Astrocyte of the cerebellum (primary cell): ENCODE data around the gene LRTM1.

Experiments
- DNase-seq: peaks from one replicate; pipeline ENCODE4 v3.0.0-alpha.2; 2011; ENCODE audit warnings: low read depth
- H3K4me3 ChIP-seq: 2 replicates; pipeline ENCODE4 v1.5.1; 2011; ENCODE audit warnings: mild to moderate bottlenecking, low read depth, low read length, moderate library complexity
- in situ Hi-C: cut with HindIII; loops from 2 replicates; pipeline ENCODE4 v1.10.0; 2017; ENCODE audit warnings: low sequenced_read_pairs
- TF ChIP-seq, protein P1 (sequence below): IDR thresholded peaks from 2 replicates; pipeline ENCODE4 v1.5.1; 2012; ENCODE audit warnings: low read length, low read depth, moderate library complexity, mild to moderate bottlenecking; ENCODE audit errors: missing control alignments

The LRTM1 gene

DNA sequence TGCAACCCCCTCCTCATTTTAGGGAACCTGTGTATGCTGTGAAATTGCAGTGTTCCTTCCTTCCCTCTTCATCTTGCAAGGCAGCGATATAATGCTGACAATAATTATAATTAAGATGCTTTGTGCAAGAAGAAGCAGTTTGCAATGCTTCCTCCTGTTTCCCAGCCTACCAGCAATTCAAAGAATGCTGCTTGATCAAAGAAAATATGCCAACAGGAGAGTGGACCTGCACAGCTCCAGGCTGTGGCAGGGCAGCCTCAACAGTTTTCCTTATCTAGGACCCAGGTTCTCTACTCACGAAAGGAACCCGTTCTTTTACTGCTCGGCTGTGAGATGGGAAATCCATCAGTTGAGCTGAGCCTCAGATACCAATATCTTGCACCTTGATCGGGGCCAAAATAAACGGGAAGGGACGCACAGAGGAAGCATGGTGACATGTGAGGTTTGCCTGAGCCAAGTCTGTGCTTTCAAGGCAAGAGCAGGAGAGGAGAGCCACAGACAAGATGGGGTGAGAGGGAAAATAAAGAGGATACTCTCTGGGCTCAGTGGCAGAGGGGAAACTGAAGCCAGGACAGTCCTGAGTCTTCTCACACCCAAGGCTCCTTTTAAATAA lies 22.6 kb upstream of the LRTM1 start:
- no peak for DNase-seq
- TF ChIP-seq, protein P1, sequence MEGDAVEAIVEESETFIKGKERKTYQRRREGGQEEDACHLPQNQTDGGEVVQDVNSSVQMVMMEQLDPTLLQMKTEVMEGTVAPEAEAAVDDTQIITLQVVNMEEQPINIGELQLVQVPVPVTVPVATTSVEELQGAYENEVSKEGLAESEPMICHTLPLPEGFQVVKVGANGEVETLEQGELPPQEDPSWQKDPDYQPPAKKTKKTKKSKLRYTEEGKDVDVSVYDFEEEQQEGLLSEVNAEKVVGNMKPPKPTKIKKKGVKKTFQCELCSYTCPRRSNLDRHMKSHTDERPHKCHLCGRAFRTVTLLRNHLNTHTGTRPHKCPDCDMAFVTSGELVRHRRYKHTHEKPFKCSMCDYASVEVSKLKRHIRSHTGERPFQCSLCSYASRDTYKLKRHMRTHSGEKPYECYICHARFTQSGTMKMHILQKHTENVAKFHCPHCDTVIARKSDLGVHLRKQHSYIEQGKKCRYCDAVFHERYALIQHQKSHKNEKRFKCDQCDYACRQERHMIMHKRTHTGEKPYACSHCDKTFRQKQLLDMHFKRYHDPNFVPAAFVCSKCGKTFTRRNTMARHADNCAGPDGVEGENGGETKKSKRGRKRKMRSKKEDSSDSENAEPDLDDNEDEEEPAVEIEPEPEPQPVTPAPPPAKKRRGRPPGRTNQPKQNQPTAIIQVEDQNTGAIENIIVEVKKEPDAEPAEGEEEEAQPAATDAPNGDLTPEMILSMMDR = no peak
- no peak overlapping the region for H3K4me3 ChIP-seq
- in situ Hi-C loops = loop anchor here (25.0 kb wide), 1 partner anchor 537 kb away; the partner anchor contains the start of gene WNT5A

DNA sequence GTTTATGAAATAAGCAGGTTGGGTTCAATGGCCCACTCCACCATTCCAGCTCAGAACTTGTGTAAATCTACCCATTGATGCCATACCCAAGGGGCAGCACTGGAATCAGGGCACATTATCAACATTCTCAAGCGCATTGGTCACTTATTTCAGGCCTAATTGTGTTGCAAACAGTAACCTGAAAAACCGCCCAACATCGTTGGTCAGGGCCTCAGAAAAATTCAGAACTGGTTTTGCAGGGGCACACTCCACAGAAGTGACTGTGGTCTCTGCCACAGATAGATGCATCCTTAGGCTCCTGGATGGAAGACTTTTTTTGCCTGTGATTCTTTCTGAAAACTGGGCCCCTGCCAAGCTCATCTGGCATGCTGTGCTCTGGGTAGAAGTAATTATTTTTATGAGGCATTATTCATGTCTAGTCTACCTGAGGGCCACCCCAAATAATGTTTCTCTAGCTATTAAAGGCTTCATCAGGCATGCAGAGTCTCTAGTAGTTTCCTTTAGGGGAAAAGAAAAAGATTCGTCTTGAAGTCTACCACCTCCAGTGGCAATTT lies 21.7 kb upstream of the LRTM1 start:
- in situ Hi-C loops = loop anchor here (25.0 kb wide), 1 partner anchor 538 kb away; the partner anchor contains the start of gene WNT5A
- H3K4me3 ChIP-seq = no peak overlapping the region
- TF ChIP-seq, protein P1 = no peak
- DNase-seq = no peak

DNA sequence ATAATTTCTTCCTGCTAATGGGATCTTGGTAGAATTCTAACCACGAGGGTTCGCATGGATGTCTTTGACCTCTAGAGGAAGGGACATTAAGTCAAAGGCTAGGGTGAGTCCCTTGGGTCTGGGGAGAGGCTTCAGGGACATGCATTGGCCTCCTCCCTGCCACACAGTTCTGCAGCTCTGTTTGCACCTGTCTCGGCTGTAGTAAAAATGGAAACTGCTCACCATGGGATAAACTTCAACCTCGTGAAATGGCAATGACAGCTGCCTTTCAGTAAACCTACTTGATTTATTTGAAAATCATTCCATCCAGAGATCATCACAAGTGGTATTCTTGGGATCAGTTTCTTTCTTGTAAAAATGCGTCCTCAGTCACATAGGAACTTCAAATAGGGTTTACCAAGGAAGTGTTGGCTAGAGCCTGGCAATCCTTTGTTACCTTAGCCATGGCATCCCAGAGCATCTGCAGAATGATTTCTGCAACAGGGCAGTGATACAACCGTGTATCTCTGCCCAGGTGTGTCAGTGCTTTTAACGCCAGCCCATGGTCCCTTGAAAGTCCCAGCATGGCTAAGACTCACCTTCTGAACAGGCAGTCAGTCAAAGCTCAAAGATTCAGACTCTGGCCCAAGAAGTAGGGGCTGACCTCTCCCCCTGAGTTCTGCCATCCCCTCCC lies 14.0 kb upstream of the LRTM1 start:
- DNase-seq = no peak
- H3K4me3 ChIP-seq = no peak overlapping the region
- in situ Hi-C loops = no loop called here
- TF ChIP-seq, protein P1 = no peak

DNA sequence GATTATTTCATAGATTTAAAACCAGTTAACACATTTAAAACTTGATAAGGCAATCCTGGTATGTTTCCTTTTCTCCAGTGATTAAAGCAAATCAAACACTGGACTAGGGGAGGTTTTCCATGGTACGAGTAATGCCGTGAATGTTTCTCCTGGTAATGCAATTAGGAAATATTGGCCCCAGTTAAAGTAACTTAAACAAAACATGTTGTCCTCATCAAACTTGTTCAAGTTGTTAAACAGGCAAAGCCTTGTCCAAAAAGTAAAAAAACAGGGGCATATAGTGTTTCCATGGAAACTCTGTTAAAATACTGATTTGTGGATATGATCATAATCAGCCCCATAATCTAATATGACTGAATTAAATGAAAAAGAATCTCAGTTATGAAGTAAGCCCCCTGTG lies 13.1 kb upstream of the LRTM1 start:
- no peak overlapping the region for H3K4me3 ChIP-seq
- TF ChIP-seq, protein P1 = no peak
- in situ Hi-C loops = no loop called here
- DNase-seq = no peak

DNA sequence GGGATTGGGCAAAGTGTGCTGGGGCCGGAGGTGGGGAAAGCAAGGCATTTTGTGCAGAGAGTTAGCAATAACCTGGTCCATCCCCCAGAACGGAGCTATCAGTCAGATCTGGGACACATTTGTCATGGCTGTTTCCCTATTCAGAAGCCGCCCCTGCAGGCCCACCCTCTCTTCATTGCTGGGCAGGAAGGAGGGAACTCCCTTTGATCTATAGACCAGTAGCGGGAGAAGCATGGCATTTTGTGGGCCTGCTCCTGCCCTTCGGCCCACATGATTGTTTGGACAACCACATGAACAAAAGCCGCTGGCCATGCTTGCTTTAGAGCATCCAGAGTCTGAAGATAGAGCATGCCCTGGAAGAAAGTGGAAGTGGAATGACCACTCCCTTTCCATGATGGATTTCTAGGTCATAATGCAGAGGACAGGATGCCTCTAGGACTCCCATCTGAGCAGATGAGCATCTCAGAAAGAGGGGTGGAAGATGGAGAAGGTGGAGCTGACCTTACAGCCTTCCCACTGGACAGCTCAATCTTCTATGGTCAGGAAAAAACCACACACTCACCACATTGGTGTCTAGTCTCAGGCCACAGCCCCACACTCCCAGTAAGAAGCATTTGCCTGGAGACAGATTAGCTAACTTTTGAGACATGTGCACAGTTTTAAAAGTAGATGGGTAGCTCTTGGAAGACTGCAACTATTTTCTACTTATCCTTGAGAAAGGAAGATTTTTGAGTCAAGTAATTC lies 11.9 kb upstream of the LRTM1 start:
- peak; percentile 48 for DNase-seq
- in situ Hi-C loops = no loop called here

DNA sequence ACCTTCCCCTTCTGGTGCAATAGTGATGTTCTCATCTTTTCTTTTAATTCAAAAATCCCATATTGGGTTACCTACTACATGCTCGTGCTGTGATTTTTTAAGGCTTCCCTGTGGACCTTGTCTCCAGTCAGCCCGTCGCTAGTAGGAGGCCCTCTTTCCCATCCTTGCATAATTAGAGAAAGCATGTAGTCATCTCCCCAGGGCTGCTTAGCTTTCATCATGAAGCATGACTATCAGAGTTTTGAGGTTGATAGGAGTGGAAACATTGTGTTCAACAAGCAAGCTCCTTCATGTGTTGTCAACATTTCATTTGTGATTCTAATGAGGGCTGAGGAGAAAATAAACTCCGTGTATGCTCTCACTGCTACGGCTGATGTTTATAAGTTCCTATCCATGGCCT lies 8.7 kb upstream of the LRTM1 start:
- H3K4me3 ChIP-seq = no peak overlapping the region
- in situ Hi-C loops = no loop called here
- DNase-seq = no peak
- TF ChIP-seq, protein P1 = no peak

More for the DNA sequence above, 11.9 kb upstream of the LRTM1 start:
- H3K4me3 ChIP-seq = no peak overlapping the region
- TF ChIP-seq, protein P1 = no peak
